GM23338 (cell line): ENCODE results near the gene CFAP97. TPM values are rescaled to one million over a fixed set of nuclear protein-coding genes. Genes with fewer than 3 reads are reported as not detected.

Source experiments
- ATAC-seq: fragments of 200-7000 bp; cut with Tn5 transposase; 3 replicates; pipeline ENCODE4 v1.9.1; 2020
- DNase-seq: peaks from one replicate; pipeline ENCODE4 v3.0.0-alpha.2; 2015; ENCODE audit warnings: low spot score
- H2AFZ ChIP-seq: fragments of 200-600 bp; sonication (generic); 2 replicates; pipeline ENCODE4 v1.8.0; 2016; ENCODE audit warnings: antibody characterized with exemption, mild to moderate bottlenecking, moderate library complexity
- H3F3A ChIP-seq: fragments of 200-600 bp; sonication (generic); replicated peaks from 2 replicates; pipeline ENCODE4 v1.8.0; 2017; ENCODE audit warnings: antibody characterized with exemption, mixed run types, low read depth
- H3K27ac ChIP-seq: fragments of 200-600 bp; sonication (generic); 2 replicates; pipeline ENCODE4 v1.6.1; 2016; ENCODE audit warnings: low read depth
- H3K27me3 ChIP-seq: fragments of 200-600 bp; sonication (generic); 2 replicates; pipeline ENCODE4 v1.8.0; 2016; ENCODE audit warnings: mild to moderate bottlenecking, mixed run types, moderate library complexity; ENCODE audit not compliant: insufficient read depth
- H3K36me3 ChIP-seq: fragments of 200-600 bp; sonication (generic); 2 replicates; pipeline ENCODE4 v1.8.0; 2016; ENCODE audit warnings: mild to moderate bottlenecking; ENCODE audit not compliant: insufficient read depth
- H3K4me1 ChIP-seq: fragments of 200-600 bp; sonication (generic); 2 replicates; pipeline ENCODE4 v1.8.0; 2016; ENCODE audit warnings: mild to moderate bottlenecking, moderate library complexity; ENCODE audit not compliant: insufficient read depth
- H3K4me2 ChIP-seq: fragments of 200-600 bp; sonication (generic); 2 replicates; pipeline ENCODE4 v1.7.1; 2017; ENCODE audit warnings: mixed run types
- H3K4me3 ChIP-seq: fragments of 200-600 bp; sonication (generic); 2 replicates; pipeline ENCODE4 v1.6.1; 2016; ENCODE audit warnings: mixed run types
- H3K79me2 ChIP-seq: fragments of 200-600 bp; sonication (generic); replicated peaks from 2 replicates; pipeline ENCODE4 v1.8.0; 2017; ENCODE audit warnings: mild to moderate bottlenecking; ENCODE audit not compliant: insufficient read depth
- H3K9me2 ChIP-seq: fragments of 200-600 bp; sonication (generic); 2 replicates; pipeline ENCODE4 v1.8.0; 2017; ENCODE audit not compliant: insufficient read depth
- H4K20me1 ChIP-seq: fragments of 200-600 bp; sonication (generic); replicated peaks from 2 replicates; pipeline ENCODE4 v1.8.0; 2017; ENCODE audit warnings: mild to moderate bottlenecking; ENCODE audit not compliant: insufficient read depth
- H3K27ac Mint-ChIP-seq: 2 replicates; pipeline ENCODE4 v1.8.0; 2020; ENCODE audit warnings: inconsistent platforms, mild to moderate bottlenecking, moderate library complexity, mixed read lengths
- H3K27me3 Mint-ChIP-seq: 3 replicates; pipeline ENCODE4 v1.8.0; 2022; ENCODE audit warnings: low read depth, mild to moderate bottlenecking, moderate library complexity, mixed read lengths, inconsistent platforms; ENCODE audit not compliant: insufficient read depth, poor library complexity
- H3K36me3 Mint-ChIP-seq: 3 replicates; pipeline ENCODE4 v1.8.0; 2021; ENCODE audit warnings: low read depth, mild to moderate bottlenecking, inconsistent platforms, moderate library complexity, mixed read lengths
- H3K4me1 Mint-ChIP-seq: 3 replicates; pipeline ENCODE4 v1.8.0; 2020; ENCODE audit warnings: mild to moderate bottlenecking, inconsistent platforms, mixed read lengths
- H3K4me3 Mint-ChIP-seq: 3 replicates; pipeline ENCODE4 v1.8.0; 2021; ENCODE audit warnings: moderate library complexity, mild to moderate bottlenecking, inconsistent platforms, mixed read lengths
- H3K9me3 Mint-ChIP-seq: 3 replicates; pipeline ENCODE4 v1.8.0; 2020; ENCODE audit warnings: moderate library complexity, mild to moderate bottlenecking, inconsistent platforms, mixed read lengths
- CREB1 ChIP-seq: fragments of 250-450 bp; sonication (Bioruptor Pico); IDR thresholded peaks from 2 replicates; pipeline ENCODE4 v1.5.0; 2020; ENCODE audit warnings: low read depth, mild to moderate bottlenecking, moderate library complexity
- EZH2 ChIP-seq: fragments of 200-600 bp; sonication (generic); IDR thresholded peaks from one replicate; pipeline ENCODE4 v1.8.0; 2017; ENCODE audit warnings: antibody characterized with exemption, mild to moderate bottlenecking, low read depth; ENCODE audit not compliant: unreplicated experiment
- EZH2phosphoT487 ChIP-seq: fragments of 200-600 bp; sonication (generic); IDR thresholded peaks from one replicate; pipeline ENCODE4 v1.8.1; 2018; ENCODE audit warnings: antibody characterized with exemption; ENCODE audit not compliant: unreplicated experiment
- JUNB ChIP-seq: IDR thresholded peaks from one replicate; pipeline ENCODE4 v1.6.1; 2016; ENCODE audit warnings: antibody characterized with exemption; ENCODE audit not compliant: unreplicated experiment
- NANOG ChIP-seq: IDR thresholded peaks from 2 replicates; pipeline ENCODE4 v1.6.1; 2016; ENCODE audit warnings: antibody characterized with exemption, borderline replicate concordance
- POLR2AphosphoS5 ChIP-seq: IDR thresholded peaks from 2 replicates; pipeline ENCODE4 v1.6.1; 2016; ENCODE audit warnings: antibody characterized with exemption, low read depth
- REST ChIP-seq: IDR thresholded peaks from one replicate; pipeline ENCODE4 v1.6.1; 2018; ENCODE audit warnings: antibody characterized with exemption; ENCODE audit not compliant: unreplicated experiment
- STAT1 ChIP-seq: IDR thresholded peaks from one replicate; pipeline ENCODE4 v1.6.1; 2016; ENCODE audit warnings: antibody characterized with exemption; ENCODE audit not compliant: unreplicated experiment
- ZNF114 ChIP-seq: fragments of 250-450 bp; sonication (Bioruptor Pico); IDR thresholded peaks from 2 replicates; pipeline ENCODE4 v1.5.0; 2020; ENCODE audit warnings: mild to moderate bottlenecking, moderate library complexity
- ZNF331 ChIP-seq: fragments of 250-450 bp; sonication (Bioruptor Pico); IDR thresholded peaks from 2 replicates; pipeline ENCODE4 v1.5.0; 2020; ENCODE audit warnings: low read depth, mild to moderate bottlenecking, moderate library complexity
- polyA plus RNA-seq: library from polyadenylated mRNA; unstranded; fragments of >200 nt; fragmentation: Nextera tagmentation; extraction: Ambion mirVana; gene quantifications from 2 replicates; pipeline ENCODE4 v1.2.1, GENCODE V29; 2016
- total RNA-seq: library from RNA; depleted of rRNA; stranded (reverse); fragments of >200 nt; shearing (Covaris generic); gene quantifications from 2 replicates; pipeline ENCODE4 v1.2.3, GENCODE V29; 2014
- TF ChIP-seq, protein P1 (sequence below): IDR thresholded peaks from 2 replicates; pipeline ENCODE4 v1.6.1; 2016; ENCODE audit warnings: antibody characterized with exemption
- TF ChIP-seq, protein P2 (sequence below), 2 experiments: fragments of 200-600 bp in 1 of 2; sonication (generic) in 1 of 2; conservative IDR thresholded peaks; 2 replicates each; pipeline versions ENCODE4 v1.5.1 to v1.6.1; 2016 to 2017; ENCODE audit warnings: antibody characterized with exemption in 2 of 2, low read depth in 2 of 2, mild to moderate bottlenecking in 2 of 2, moderate library complexity in 1 of 2
- TF ChIP-seq, protein P3 (sequence below): fragments of 250-450 bp; sonication (Bioruptor Pico); IDR thresholded peaks from 2 replicates; pipeline ENCODE4 v1.5.0; 2020; ENCODE audit warnings: mild to moderate bottlenecking, moderate library complexity

Gene CFAP97
- total and polyA plus RNA-seq, 2 experiments from 2014 or later, result 37.7 to 73.3 TPM

DNA sequence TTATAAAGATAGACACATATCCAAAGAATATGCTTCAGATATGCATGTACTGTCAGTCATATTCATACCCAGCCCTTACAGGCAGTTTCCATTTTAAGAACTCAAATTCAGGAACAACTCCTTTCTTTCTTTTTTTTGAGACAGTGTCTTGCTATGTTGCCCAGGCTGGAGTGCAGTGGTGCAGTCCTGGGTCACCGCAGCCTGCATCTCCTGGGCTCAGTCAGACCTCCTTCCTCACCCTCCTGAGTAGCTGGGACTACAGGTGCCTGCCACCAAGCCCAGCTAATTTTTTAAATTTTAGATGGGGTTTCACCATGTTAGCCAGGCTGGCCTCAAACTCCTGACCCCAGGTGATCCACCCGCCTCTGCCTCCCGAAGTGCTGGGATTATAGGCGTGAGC is 40.1 kb upstream of the CFAP97 start:
- Histone ChIP-seq H3K79me2 (peaks cover 14% of the 10 kb centered on the region), H3K9me2 (no peaks in the 10 kb centered on the region), H3K4me2 (no peak overlapping the region), H4K20me1 (no peaks in the 10 kb centered on the region), H2AFZ (no peak overlapping the region), H3F3A (no peaks in the 10 kb centered on the region), H3K4me1 (peaks cover 3% of the 10 kb centered on the region; the same call in 1 of the 2 replicates), H3K27me3 (no peaks in the 10 kb centered on the region), H3K27ac (no peak overlapping the region), H3K36me3 (peaks cover 7% of the 10 kb centered on the region; the same call in 1 of the 2 replicates), H3K4me3 (no peak overlapping the region)
- Mint-ChIP-seq H3K4me3 (no peak overlapping the region), H3K9me3 (peaks cover 15% of the 10 kb centered on the region), H3K27me3 (peaks cover 3% of the 10 kb centered on the region), H3K36me3 (peaks cover 19% of the 10 kb centered on the region), H3K4me1 (peaks cover 12% of the 10 kb centered on the region), H3K27ac (no peak overlapping the region)
- ATAC-seq (no peak), DNase-seq (no peak)
- TF ChIP-seq STAT1 (no peak), ZNF114 (no peak), REST (no peak), POLR2AphosphoS5 (no peak), ZNF331 (CRISPR knock-in tag) (no peak), CREB1 (CRISPR knock-in tag) (no peak), JUNB (no peak), EZH2 (no peak), NANOG (no peak), EZH2phosphoT487 (no peak)
- TF ChIP-seq, protein P1, sequence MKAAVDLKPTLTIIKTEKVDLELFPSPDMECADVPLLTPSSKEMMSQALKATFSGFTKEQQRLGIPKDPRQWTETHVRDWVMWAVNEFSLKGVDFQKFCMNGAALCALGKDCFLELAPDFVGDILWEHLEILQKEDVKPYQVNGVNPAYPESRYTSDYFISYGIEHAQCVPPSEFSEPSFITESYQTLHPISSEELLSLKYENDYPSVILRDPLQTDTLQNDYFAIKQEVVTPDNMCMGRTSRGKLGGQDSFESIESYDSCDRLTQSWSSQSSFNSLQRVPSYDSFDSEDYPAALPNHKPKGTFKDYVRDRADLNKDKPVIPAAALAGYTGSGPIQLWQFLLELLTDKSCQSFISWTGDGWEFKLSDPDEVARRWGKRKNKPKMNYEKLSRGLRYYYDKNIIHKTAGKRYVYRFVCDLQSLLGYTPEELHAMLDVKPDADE, result no peak
- TF ChIP-seq, protein P2, sequence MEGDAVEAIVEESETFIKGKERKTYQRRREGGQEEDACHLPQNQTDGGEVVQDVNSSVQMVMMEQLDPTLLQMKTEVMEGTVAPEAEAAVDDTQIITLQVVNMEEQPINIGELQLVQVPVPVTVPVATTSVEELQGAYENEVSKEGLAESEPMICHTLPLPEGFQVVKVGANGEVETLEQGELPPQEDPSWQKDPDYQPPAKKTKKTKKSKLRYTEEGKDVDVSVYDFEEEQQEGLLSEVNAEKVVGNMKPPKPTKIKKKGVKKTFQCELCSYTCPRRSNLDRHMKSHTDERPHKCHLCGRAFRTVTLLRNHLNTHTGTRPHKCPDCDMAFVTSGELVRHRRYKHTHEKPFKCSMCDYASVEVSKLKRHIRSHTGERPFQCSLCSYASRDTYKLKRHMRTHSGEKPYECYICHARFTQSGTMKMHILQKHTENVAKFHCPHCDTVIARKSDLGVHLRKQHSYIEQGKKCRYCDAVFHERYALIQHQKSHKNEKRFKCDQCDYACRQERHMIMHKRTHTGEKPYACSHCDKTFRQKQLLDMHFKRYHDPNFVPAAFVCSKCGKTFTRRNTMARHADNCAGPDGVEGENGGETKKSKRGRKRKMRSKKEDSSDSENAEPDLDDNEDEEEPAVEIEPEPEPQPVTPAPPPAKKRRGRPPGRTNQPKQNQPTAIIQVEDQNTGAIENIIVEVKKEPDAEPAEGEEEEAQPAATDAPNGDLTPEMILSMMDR (conservative IDR thresholded peaks at IDR 0.05; ENCODE audit: low read depth in 2 of 2), result no peak
- TF ChIP-seq, protein P3, sequence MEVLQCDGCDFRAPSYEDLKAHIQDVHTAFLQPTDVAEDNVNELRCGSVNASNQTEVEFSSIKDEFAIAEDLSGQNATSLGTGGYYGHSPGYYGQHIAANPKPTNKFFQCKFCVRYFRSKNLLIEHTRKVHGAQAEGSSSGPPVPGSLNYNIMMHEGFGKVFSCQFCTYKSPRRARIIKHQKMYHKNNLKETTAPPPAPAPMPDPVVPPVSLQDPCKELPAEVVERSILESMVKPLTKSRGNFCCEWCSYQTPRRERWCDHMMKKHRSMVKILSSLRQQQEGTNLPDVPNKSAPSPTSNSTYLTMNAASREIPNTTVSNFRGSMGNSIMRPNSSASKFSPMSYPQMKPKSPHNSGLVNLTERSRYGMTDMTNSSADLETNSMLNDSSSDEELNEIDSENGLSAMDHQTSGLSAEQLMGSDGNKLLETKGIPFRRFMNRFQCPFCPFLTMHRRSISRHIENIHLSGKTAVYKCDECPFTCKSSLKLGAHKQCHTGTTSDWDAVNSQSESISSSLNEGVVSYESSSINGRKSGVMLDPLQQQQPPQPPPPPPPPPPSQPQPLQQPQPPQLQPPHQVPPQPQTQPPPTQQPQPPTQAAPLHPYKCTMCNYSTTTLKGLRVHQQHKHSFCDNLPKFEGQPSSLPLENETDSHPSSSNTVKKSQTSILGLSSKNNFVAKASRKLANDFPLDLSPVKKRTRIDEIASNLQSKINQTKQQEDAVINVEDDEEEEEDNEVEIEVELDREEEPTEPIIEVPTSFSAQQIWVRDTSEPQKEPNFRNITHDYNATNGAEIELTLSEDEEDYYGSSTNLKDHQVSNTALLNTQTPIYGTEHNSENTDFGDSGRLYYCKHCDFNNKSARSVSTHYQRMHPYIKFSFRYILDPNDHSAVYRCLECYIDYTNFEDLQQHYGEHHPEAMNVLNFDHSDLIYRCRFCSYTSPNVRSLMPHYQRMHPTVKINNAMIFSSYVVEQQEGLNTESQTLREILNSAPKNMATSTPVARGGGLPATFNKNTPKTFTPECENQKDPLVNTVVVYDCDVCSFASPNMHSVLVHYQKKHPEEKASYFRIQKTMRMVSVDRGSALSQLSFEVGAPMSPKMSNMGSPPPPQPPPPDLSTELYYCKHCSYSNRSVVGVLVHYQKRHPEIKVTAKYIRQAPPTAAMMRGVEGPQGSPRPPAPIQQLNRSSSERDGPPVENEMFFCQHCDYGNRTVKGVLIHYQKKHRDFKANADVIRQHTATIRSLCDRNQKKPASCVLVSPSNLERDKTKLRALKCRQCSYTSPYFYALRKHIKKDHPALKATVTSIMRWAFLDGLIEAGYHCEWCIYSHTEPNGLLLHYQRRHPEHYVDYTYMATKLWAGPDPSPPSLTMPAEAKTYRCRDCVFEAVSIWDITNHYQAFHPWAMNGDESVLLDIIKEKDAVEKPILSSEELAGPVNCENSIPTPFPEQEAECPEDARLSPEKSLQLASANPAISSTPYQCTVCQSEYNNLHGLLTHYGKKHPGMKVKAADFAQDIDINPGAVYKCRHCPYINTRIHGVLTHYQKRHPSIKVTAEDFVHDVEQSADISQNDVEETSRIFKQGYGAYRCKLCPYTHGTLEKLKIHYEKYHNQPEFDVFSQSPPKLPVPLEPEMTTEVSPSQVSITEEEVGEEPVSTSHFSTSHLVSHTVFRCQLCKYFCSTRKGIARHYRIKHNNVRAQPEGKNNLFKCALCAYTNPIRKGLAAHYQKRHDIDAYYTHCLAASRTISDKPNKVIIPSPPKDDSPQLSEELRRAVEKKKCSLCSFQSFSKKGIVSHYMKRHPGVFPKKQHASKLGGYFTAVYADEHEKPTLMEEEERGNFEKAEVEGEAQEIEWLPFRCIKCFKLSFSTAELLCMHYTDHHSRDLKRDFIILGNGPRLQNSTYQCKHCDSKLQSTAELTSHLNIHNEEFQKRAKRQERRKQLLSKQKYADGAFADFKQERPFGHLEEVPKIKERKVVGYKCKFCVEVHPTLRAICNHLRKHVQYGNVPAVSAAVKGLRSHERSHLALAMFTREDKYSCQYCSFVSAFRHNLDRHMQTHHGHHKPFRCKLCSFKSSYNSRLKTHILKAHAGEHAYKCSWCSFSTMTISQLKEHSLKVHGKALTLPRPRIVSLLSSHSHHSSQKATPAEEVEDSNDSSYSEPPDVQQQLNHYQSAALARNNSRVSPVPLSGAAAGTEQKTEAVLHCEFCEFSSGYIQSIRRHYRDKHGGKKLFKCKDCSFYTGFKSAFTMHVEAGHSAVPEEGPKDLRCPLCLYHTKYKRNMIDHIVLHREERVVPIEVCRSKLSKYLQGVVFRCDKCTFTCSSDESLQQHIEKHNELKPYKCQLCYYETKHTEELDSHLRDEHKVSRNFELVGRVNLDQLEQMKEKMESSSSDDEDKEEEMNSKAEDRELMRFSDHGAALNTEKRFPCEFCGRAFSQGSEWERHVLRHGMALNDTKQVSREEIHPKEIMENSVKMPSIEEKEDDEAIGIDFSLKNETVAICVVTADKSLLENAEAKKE, result no peak
